Muscle of back (tissue), 11 donors: ENCODE measurements around the gene SLC43A1. TPM values are rescaled to one million over a fixed set of nuclear protein-coding genes. Genes with fewer than 3 reads are reported as not detected.
"Not testable (repeated sequence)": the region's sequence is repeated elsewhere in the genome, so short reads cannot be mapped to it uniquely, and the experiment has no call there.

Source experiments
- DNase-seq, 3 donors: peaks; one replicate each; pipeline versions ENCODE4 v3.0.0 to v3.0.0-alpha.2; 2013
- polyA plus RNA-seq, 10 donors: library from polyadenylated mRNA; unstranded; fragments of 120-200 nt; gene quantifications; one replicate each; pipeline ENCODE4 v1.2.1, GENCODE V29; 2013; ENCODE audit not compliant: insufficient read length in 10 of 10

SLC43A1 gene
- polyA plus RNA-seq, 10 donors = 7.8 to 14.9 (median 10.2) TPM

DNA sequence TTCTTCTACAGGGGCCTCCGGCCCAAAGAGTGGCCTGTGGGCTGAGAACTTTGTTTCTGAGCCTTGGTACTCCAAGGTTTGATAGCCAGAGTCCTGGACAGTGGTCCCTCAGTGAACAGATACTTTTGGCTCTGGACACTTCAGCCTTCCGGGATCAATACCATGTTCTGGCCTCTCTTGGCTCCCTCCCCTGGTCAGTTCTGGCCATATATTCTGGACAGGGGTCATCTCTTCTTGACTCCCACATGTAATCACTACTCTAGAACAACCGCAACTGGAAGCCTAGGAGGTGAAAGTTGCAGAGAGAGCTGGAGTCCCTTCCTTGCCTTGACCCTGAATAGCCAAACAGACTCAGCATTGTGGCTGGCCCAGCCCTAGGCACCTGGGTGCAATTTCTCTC lies 52.9 kb downstream of the SLC43A1 start:
- DNase-seq = no peak

DNA sequence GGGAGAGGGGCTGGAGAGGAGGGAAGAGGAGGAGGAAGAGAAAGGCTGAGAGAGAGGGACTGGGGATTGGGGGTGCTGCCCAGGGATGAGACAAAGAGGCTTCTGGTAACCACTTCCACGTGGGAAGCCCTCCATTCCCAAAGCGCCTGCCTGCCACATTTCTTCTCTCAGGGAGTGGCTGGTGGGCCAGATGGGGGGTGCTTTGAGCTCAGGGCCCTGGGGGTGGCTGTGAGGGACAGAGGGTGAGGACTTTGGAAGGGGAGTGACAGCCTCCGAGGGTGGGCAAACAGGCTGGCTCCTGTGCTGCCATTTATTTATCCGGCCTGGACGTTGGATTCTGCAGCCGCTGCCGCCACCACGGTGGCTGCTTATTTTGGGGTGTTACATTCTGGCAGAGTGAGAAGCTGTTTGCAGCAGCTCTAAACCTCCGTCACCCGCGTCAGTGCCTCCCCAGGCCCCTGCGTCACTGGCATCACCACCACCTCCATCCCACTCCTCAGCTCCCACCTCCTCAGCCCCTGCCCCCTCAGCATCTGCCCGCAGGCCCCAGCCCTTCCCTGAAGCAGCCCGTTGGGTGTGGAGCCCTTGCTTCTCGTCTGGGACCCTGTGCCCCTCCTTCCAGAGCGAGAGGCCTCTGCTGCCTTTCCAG lies 53.5 kb downstream of the SLC43A1 start:
- DNase-seq = no peak

DNA sequence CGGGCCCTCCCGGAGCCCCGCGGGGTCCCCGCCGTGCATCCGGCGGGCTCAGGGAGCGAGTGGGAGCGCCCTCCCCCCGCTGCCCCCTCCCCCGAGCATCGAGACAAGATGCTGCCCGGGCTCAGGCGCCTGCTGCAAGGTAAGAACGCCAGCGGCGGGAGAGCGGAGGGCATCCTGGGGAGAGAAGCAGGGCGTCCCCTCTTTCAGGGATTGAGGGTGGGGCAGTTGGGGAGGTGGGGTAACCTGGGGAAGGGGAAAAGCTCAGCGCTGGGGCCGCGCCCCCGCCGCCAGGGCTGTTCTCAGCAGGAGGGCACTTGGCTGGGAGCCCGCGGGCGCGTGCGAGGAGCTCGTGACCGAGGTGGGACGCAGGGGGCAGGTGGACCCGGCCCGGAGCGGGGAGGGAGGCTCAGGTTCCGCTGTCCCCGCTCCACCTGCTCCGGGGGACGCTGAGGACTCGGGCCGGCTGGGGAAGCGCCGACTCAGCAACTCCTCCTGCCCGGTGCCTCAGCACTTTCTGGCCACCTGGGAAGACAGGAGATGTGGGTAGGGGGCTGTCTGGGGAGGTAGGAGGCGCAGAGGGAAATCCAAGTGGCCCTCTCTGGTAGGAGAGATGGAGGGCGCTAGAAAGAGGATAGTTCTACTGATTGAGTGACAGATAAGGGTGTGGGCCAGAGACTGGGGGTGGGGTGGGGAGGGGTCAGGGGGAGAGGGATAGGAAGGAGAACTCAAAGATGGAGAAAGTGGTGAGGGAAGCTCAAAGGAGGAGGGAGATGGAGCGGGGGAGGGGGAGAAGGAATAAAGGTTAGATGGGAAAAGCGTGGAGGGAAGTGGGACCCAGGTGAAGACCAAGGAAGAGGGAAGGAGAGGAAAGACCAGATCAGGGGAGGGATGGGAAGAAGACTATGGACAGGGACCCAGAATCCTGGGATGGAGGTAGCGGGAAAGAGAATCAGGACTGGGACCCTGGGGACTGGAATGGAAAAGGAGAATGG lies 54.4 kb downstream of the SLC43A1 start:
- peak in 1 of 3 donors; percentile 23 for DNase-seq

- DNase-seq = peak; percentile 48 to 78 (median 64)
Observed at GRCh38 chr11:57460022-57460757, 55.3 kb downstream of the SLC43A1 start, which contains the start of gene RTN4RL2. Gene RTN4RL2 (plus strand): TSS chr11:57460528. CDS start chr11:57460866, 338 bp downstream.

DNA sequence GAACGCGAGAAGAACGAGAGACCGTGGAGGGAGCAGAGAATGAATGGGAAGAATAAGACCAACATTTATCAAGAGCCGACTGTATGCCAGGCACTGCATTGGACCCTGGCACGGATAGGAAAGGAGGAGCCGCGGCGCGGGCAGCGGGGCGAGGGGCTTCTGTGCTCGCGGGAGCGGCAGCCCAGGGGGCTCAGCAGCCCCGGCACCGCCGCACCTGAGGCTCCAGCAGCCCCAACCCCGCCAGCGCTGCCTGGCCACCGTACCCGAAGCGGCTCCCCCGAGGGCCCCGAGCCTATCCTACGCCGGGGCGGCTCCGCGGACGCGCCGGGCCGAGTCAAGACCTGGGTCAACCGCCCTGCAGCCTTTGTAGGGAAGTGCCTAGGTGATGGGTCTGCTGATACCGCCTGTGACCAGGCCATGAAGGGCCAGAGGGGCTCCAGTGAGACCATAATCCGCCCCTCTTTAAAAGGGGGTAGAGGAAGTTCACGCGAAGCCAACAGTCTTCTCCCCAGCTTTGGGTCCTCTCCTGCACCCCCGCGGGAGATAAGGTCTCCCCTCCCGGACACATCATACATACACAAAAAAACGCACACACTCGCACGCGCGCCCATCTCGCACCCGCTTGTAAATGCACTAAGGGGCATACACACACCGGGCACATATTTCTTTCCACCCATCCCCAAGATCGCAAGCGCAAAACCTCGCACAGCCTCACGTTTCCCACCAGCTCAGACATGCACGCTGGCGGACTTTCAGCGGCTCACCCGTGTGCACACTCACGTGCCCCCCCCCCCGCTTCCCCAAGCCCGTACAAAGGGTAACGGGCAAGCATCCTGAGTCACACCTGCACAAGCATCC lies 56.1 kb downstream of the SLC43A1 start:
- DNase-seq = no peak

DNA sequence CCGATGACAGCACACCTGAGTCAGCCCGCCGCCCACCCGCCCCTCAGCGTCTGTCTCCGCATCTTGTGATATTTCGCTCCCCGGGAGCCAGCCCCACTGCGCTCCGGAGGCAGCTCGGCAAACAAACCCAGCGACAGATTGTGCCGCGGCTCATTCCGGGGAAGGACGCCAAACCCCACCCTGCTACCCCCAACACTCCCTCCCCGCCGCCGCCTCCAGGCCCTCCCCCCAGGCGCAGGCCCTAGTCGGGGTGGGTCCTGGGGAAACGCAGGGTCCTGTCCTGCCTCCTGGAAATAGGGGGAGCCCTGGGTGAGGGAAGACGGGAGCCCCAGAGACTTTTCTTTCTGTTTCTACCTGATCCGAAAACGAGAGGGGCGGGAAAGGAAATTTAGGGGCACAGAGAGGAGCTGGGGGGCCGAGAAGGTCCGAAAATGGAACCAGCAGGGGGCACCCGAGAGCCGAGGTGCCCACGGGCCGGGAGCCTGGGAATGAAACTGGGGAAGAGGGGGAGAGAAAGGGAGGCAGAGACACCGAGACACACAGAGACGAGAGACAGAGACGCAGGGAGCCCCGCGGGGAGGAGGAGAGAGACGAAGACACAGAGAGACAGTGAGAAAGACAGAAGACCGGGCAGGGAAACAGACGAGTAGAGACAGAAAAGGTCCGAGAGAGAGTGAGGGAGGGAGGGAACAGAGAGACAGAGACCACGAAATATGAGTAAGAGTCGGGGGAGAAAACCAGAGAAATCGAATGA lies 56.9 kb downstream of the SLC43A1 start:
- peak in 2 of 3 donors; percentile 24 to 75 for DNase-seq

- DNase-seq = peak in 1 of 3 donors; percentile 16
Observed at GRCh38 chr11:57458060-57458409, 57.5 kb downstream of the SLC43A1 start.

DNA sequence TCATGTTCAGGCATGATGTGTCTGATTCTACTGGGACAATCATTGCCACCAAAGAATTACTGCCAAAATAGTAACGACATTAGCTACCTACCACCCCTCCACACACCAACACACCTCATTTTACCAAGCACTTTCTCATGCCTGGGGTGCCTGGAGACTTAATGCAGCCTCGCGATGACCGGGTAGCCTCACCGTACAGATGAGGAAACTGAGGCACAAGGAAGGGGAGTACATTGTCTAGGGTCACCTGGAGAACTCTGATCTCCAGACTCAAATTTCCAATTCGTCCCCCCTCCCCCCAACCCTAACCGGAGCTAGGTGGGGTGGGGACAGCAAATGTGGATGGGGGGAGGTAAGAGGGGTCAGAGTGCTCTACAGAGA lies 57.9 kb downstream of the SLC43A1 start:
- no peak for DNase-seq

GRCh38 chr11:57456960-57457642 lies 58.4 kb downstream of the SLC43A1 start:
- DNase-seq = peak; percentile 80 to 94 (median 91)

GRCh38 chr11:57453543-57454177 lies 61.8 kb downstream of the SLC43A1 start:
- no peak for DNase-seq

DNA sequence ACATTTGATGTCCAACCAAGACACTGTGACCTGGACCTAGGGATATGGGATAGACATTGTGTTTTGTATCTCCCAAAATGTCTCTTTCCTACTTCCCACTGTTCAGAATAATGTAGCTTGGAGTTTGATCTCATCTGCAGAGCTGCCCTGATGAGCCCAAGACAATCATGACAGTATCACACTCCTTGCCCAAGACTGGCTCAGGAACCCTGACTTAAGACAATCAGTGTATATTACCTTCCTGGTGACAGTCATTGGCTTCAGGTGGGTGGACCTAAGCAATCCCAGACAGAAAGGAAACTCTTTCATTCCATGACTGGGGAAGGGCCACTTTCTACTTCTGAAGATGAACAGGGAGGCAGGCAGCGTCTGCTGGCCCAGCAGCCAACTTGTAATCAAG lies 69.4 kb downstream of the SLC43A1 start:
- no peak for DNase-seq

DNA sequence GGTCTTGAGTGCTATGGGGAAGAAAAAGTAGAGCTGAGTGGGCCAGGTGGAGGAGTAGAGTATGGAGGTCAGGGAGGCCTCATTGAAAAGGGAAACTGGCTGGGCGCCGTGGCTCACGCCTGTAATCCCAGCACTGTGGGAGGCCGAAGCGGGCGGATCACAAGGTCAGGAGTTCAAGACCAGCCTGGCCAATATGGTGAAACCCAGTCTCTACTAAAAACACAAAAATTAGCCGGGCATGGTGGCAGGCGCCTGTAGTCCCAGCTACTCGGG lies 70.4 kb downstream of the SLC43A1 start:
- not testable (repeated sequence) for DNase-seq

- DNase-seq = no peak
Observed at GRCh38 chr11:57444362-57445121, 71.0 kb downstream of the SLC43A1 start.

DNA sequence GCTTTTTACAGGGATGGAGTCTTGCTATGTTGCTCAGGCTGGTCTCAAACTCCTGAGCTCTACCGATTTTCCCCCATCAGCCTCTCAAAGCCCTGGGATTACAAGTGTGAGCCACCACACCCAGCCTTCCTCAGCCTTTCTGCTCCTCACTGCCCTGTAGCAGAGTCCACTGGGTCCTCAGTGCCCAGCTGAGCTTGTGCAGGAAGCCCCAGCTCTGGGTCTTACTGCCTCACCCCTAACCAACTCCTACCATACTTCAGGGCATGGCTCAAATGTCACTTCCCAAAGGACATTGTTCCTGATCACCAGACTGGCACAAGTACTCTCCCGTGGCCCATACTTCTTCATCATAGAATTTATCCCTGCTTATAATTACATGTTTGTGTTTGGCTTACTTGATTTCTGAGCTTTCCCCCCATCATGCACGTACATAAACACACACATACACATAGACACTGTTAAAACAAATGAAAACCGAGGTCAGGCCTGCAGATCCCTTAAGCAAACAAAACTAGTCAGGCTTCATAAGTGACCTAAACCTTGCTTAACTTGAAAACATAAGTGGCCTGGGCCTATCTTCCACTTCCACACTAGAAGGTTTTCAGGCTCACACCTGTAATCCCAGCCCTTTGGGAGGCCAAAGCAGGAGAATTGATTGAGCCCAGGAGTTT lies 74.6 kb downstream of the SLC43A1 start:
- no peak for DNase-seq

DNA sequence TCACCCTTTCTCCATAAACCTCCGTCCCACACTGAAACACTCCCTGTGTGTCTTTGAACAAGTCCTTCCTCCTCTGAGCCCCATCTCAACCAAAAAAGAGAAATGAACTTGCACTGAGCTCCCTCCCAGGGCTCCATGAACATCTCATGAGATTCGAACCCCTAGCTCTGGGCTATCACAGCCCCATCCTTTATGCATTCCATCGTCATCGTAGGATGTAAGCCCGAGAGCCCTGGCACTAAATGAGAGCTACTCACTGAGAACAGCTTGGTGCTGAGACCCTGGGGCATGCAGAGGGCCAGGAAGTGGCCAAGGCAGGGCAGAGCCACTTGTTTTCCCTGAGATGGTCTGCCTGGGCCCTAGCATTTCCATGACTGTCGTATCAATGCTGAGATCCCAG lies 75.7 kb downstream of the SLC43A1 start:
- DNase-seq = no peak

DNA sequence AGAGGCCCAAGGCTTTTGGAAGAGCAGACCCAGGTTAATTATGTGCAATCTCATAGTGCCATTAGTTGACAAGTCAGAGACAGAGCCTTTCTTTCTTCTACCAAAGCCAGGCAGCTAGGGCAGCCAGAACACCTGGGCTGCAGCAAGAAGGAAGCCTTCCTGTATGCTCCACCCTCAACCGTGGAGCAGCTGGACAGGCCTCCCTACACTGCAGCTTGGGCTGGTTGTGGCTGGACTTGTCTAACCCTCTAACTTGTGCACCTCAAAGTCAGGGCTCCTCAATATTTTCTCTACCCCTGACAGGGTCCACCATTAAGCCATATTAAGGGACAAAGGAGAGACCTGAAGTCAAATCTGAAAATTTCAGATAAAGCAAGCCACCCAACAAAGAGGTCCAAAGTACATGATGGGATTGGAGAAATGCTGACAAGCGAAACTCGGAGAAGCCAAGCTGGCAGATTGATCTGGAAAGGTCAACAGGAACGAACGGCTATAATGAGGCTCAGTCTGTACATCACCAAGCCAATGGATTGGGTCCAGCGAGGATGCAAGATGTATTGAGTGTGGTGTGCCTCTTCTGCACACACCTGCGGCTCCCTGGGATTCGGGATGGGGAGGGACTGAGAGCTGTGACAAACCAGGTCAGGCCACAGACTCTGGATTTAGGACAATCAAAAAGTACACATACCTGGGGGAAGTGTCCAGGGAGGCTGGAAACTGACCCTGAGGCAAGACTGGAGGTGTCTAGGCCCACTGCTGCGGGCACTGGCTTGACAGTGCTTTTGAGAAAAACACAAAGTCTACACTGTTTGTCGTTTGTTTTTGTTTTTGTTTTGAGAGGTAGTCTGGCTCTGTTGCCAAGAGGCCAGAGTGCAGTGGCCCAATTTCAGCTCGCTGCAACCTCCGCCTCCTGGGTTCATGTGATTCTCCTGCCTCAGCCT lies 76.9 kb downstream of the SLC43A1 start:
- DNase-seq = no peak

- no peak for DNase-seq
Observed at GRCh38 chr11:57436031-57436430, 79.5 kb downstream of the SLC43A1 start.
